Body of pancreas (tissue), 4 donors: ENCODE results near the gene HLA-DOB.

Source experiments
- CTCF ChIP-seq, 7 experiments: fragments of 450-650 bp in 4 of 7; fragments of 200-600 bp in 3 of 7; sonication (generic) in 3 of 7; IDR thresholded peaks; one replicate each; pipeline ENCODE4 v1.5.1; 2016 to 2019; ENCODE audit warnings: antibody characterized with exemption in 7 of 7
- POLR2A ChIP-seq, 3 donors: fragments of 450-650 bp; IDR thresholded peaks; one replicate each; pipeline ENCODE4 v1.6.1; 2016; ENCODE audit warnings: antibody characterized with exemption in 3 of 3, mild to moderate bottlenecking in 2 of 3

GRCh38 chr6:32847795-32848194, 31.0 kb upstream of the HLA-DOB start:
- TF ChIP-seq CTCF (IDR thresholded peaks at IDR 0.05) (no peak), POLR2A (IDR thresholded peaks at IDR 0.05) (no peak)
